Kidney tubule cell (primary cell): ENCODE results near the gene BBS12.
A peak's percentile ranks its signal among the peaks of the same experiment; 100 is the strongest.
"Not testable (repeated sequence)": the region's sequence is repeated elsewhere in the genome, so short reads cannot be mapped to it uniquely, and the experiment has no call there.

Experiments used
- DNase-seq: peaks from one replicate; pipeline ENCODE4 v3.0.0-alpha.2; 2018; ENCODE audit warnings: low spot score

The BBS12 gene

GRCh38 chr4:122765692-122766352 lies 33.3 kb downstream of the BBS12 start:
- peak; percentile 93 for DNase-seq

GRCh38 chr4:122766353-122766705 lies 33.8 kb downstream of the BBS12 start:
- no peak for DNase-seq

GRCh38 chr4:122766950-122767349 lies 34.4 kb downstream of the BBS12 start:
- no peak for DNase-seq

- DNase-seq: no peak
Measured at GRCh38 chr4:122771724-122772123, 39.2 kb downstream of the BBS12 start.

GRCh38 chr4:122772311-122772710 lies 39.8 kb downstream of the BBS12 start:
- no peak for DNase-seq

- no peak for DNase-seq
Measured at GRCh38 chr4:122772986-122773385, 40.5 kb downstream of the BBS12 start.

- no peak for DNase-seq
Measured at GRCh38 chr4:122775039-122775438, 42.5 kb downstream of the BBS12 start.

GRCh38 chr4:122775987-122776836 lies 43.7 kb downstream of the BBS12 start:
- no peak for DNase-seq

GRCh38 chr4:122776916-122777315 lies 44.4 kb downstream of the BBS12 start:
- DNase-seq: no peak

GRCh38 chr4:122777846-122778673 lies 45.6 kb downstream of the BBS12 start:
- no peak for DNase-seq

GRCh38 chr4:122781486-122781885 lies 49.0 kb downstream of the BBS12 start:
- no peak for DNase-seq

GRCh38 chr4:122783301-122784215 lies 51.1 kb downstream of the BBS12 start:
- peak; percentile 99 for DNase-seq

GRCh38 chr4:122784261-122784660 lies 51.8 kb downstream of the BBS12 start:
- DNase-seq: no peak

- DNase-seq: no peak
Measured at GRCh38 chr4:122785099-122785498, 52.6 kb downstream of the BBS12 start.

GRCh38 chr4:122786296-122786695 lies 53.8 kb downstream of the BBS12 start:
- DNase-seq: peak; percentile 83

GRCh38 chr4:122786920-122787319 lies 54.4 kb downstream of the BBS12 start:
- DNase-seq: not testable (repeated sequence)

- no peak for DNase-seq
Measured at GRCh38 chr4:122787940-122788339, 55.4 kb downstream of the BBS12 start.

- no peak for DNase-seq
Measured at GRCh38 chr4:122788935-122789334, 56.4 kb downstream of the BBS12 start.

- DNase-seq: no peak
Measured at GRCh38 chr4:122793811-122794210, 61.3 kb downstream of the BBS12 start.
